ENCODE data around the gene MED20.

DNA sequence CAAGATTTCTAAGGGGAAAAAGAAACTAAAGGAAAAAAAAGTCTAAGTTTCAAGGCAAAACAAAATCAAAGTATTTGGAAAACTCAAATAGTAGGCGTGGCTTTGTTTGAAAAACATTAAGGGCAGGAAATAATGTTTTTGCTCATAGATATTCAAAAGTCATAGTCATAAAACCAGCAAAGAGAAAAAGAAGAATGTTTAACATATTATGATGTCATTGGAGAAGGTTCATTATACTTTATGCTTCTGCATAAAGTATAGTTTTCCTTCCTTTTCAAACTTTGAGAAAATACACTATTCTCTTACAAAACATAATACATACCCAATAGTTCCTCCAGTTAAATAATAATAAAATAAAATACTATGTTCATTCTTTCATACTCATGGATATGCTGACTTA lies 39.4 kb downstream of the MED20 start:
- TF ChIP-seq, protein P1, sequence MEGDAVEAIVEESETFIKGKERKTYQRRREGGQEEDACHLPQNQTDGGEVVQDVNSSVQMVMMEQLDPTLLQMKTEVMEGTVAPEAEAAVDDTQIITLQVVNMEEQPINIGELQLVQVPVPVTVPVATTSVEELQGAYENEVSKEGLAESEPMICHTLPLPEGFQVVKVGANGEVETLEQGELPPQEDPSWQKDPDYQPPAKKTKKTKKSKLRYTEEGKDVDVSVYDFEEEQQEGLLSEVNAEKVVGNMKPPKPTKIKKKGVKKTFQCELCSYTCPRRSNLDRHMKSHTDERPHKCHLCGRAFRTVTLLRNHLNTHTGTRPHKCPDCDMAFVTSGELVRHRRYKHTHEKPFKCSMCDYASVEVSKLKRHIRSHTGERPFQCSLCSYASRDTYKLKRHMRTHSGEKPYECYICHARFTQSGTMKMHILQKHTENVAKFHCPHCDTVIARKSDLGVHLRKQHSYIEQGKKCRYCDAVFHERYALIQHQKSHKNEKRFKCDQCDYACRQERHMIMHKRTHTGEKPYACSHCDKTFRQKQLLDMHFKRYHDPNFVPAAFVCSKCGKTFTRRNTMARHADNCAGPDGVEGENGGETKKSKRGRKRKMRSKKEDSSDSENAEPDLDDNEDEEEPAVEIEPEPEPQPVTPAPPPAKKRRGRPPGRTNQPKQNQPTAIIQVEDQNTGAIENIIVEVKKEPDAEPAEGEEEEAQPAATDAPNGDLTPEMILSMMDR (IDR thresholded peaks at IDR 0.05; ENCODE audit: insufficient read depth, low read depth, low read length) = no peak
- TF ChIP-seq EZH2 (IDR thresholded peaks at IDR 0.05; ENCODE audit: insufficient read depth, low read length) = no peak

All from astrocyte (in vitro differentiated cells and primary cell).